Measurements from ENCODE around the gene CAPN9. TPM values are rescaled to one million over a fixed set of nuclear protein-coding genes. Genes with fewer than 3 reads are reported as not detected.

Gene CAPN9
- total RNA-seq, 2 donors from 2014 or later, result not detected

- no peak overlapping the region for H3K4me3 ChIP-seq
- H3K9me3 ChIP-seq, result no peaks in the 10 kb centered on the region
- peaks cover 13% of the 10 kb centered on the region for H3K36me3 ChIP-seq
- no peak overlapping the region for H3K27ac ChIP-seq
- no peak for DNase-seq (ENCODE audit: low spot score)
- TF ChIP-seq CTCF (IDR thresholded peaks at IDR 0.05), result no peak
- H3K4me1 ChIP-seq, result peaks cover 0 to 6% of the 10 kb centered on the region in 2 donors
- no peaks in the 10 kb centered on the region for H3K27me3 ChIP-seq
Measured at GRCh38 chr1:230701895-230702768, 45.1 kb upstream of the CAPN9 start.

GRCh38 chr1:230702934-230703678 lies 44.1 kb upstream of the CAPN9 start:
- Histone ChIP-seq H3K9me3 (no peaks in the 10 kb centered on the region), H3K4me3 (no peak overlapping the region), H3K27me3 (no peaks in the 10 kb centered on the region), H3K27ac (no peak overlapping the region), H3K36me3 (peaks cover 13% of the 10 kb centered on the region), H3K4me1 (peaks cover 0 to 5% of the 10 kb centered on the region in 2 donors)
- DNase-seq (ENCODE audit: low spot score), result no peak
- TF ChIP-seq CTCF (IDR thresholded peaks at IDR 0.05), result no peak

GRCh38 chr1:230703679-230704385 lies 43.4 kb upstream of the CAPN9 start:
- DNase-seq (ENCODE audit: low spot score), result no peak
- TF ChIP-seq CTCF (IDR thresholded peaks at IDR 0.05), result no peak
- H3K27ac ChIP-seq, result no peak overlapping the region

GRCh38 chr1:230704830-230705229 lies 42.4 kb upstream of the CAPN9 start:
- no peak for DNase-seq (ENCODE audit: low spot score)
- Histone ChIP-seq H3K4me1 (peaks cover 0 to 21% of the 10 kb centered on the region in 2 donors), H3K36me3 (peaks cover 18% of the 10 kb centered on the region), H3K9me3 (no peaks in the 10 kb centered on the region), H3K27me3 (no peaks in the 10 kb centered on the region), H3K4me3 (no peak overlapping the region), H3K27ac (no peak overlapping the region)
- TF ChIP-seq CTCF (IDR thresholded peaks at IDR 0.05), result no peak

More at GRCh38 chr1:230703679-230704385, 43.4 kb upstream of the CAPN9 start:
- no peaks in the 10 kb centered on the region for H3K27me3 ChIP-seq
- peaks cover 0 to 12% of the 10 kb centered on the region in 2 donors for H3K4me1 ChIP-seq
- no peak overlapping the region for H3K4me3 ChIP-seq
- no peaks in the 10 kb centered on the region for H3K9me3 ChIP-seq
- H3K36me3 ChIP-seq, result peaks cover 13% of the 10 kb centered on the region

- H3K4me3 ChIP-seq, result no peak overlapping the region
- DNase-seq (ENCODE audit: low spot score), result no peak
- no peaks in the 10 kb centered on the region for H3K9me3 ChIP-seq
- H3K4me1 ChIP-seq, result peaks cover 0 to 26% of the 10 kb centered on the region in 2 donors
- peaks cover 22% of the 10 kb centered on the region for H3K36me3 ChIP-seq
- H3K27me3 ChIP-seq, result no peaks in the 10 kb centered on the region
- H3K27ac ChIP-seq, result no peak overlapping the region
- TF ChIP-seq CTCF (IDR thresholded peaks at IDR 0.05), result no peak
Measured at GRCh38 chr1:230705289-230706019, 41.7 kb upstream of the CAPN9 start.
